Activated T-cell treated with anti-CD3 and anti-CD28 coated beads for 24 hours (primary cell): ENCODE results near the gene UNC80.

Source experiments
- DNase-seq: peaks from one replicate; pipeline ENCODE4 v3.0.0-alpha.2; 2020; ENCODE audit warnings: low read depth

Gene UNC80

DNA sequence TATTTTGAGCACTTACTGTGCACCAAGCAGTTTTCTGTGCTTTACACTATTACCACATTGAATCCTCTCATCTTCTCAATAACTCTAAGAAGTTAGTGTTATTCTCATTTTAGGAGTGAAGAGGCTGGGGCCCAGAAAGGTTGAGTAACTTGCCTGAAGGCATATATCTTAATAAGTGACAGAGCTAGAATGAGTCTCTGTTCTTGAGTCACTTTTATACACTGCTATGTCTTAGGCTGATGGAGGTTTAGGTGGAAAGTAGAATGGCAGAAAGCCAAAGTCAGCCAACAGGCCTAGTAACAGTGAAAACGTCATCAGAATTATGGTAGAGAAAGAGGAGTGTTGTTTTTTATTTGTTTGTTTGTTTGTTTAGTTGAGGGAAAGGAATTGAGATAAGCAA, 202.9 kb downstream of the UNC80 start:
- DNase-seq, result no peak

GRCh38 chr2:209976698-209977385, 205.2 kb downstream of the UNC80 start:
- no peak for DNase-seq

DNA sequence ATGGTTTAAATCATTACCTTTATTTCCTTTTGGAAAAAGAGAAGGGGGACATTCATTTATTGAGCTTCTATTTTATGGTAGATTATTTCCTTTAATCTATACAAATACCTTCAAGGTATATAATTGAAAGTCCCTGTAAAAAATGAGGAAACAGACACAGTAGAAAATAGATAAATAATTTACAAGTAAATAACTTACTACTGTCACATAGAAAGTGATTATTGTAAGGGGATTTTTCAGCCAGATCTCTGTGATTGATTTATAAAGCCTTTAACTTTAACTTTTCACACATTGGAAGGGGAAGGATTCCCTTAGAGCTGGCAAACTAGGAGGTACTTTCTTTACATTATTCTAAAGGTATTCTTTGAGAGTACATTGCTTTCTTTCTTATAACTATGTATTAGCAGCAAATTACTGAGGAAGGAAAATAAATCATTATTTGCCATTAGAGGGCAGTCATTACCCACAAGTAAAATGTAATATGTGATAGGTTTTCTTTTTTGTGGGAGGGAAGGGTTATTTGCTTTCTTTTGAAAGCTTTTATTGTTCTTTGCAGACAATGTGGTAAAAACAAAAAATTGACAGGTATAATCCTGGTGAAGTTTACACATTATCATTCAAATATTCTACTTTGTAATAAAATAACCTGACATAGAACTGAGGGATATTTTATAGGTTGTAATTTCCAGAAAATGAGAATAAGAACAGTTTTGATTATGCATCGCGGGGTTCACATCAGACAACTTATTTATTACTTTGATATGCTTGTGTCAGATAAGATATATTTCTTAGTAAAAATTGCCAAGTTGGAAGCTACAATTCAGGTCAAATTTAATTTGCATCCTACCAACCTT, 206.0 kb downstream of the UNC80 start:
- DNase-seq, result no peak

DNA sequence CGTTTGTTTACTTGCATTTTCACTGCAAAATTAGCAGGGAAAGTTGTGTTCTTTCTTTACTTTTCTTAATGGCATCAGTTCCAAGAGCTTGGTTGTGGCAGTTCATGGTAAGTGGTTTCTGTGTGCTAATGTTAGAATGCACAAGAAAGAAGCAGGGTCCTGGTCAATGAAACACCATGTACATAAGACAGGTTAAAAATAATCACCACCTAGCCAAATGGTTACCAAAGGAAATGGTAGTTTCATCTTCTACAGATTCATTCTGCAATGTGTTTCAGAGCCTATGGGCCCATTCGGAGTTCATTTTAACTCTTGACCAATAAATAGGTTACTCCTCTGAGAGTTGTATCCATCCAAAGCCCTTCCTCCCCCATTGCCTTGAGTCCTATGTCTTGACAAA, 212.7 kb downstream of the UNC80 start:
- no peak for DNase-seq

- DNase-seq, result no peak
Observed at GRCh38 chr2:209985874-209986273, 214.2 kb downstream of the UNC80 start.

GRCh38 chr2:209986415-209986814, 214.8 kb downstream of the UNC80 start:
- DNase-seq, result no peak

DNA sequence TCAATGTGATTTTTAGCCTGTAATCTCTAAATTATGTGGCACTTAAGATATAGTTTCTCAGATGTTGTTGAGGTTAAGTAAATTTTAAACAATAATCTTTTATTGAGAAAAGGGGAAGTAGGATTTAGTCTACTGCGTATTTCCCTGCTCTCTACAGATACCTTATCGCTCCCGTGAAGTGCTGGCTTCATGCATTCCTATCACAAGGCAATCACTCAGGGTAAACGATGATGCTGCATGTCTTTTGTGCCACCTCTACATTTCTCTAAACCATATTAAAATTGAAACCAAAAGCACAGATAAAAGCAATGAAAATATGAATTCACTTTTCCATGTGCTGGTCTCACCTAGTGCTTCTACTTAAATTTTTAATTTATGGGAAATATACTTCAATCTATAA, 216.4 kb downstream of the UNC80 start:
- DNase-seq, result no peak

DNA sequence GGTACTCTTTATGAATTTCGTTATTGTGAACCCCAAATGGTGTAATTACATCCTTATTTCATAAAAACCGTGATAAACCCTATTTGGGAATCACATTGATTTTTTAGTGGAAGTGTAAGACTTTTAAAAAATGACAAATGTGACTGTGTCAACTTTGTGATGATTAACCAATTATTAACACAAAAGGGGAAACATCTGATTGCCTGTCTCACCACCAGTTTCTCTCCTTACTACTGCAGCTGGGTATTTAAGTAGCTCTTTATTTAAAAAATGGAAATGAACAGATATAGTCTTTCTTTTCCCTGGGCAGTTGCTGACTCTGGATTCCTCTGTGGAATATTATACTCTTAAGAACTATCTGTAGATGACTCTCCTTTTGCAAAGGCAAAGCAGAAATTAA, 219.2 kb downstream of the UNC80 start:
- no peak for DNase-seq

DNA sequence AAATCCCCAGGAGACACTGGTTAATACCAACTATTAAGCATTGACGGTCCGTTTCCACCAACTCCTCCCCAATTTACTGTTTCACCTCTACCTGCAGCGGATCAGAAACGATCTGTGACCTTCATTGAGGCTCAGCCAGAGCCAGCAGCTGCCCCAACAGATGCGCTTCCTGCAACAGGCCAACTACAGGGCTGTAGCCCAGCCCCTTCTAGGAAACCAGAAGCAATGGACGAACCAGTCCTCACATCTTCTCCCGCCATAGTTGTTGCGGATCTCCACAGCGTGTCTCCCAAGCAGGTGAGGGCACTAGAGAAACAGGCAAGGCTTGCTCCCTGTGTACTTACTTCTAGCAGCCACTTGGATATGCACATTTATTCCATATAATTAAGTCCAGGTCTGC, 222.3 kb downstream of the UNC80 start:
- no peak for DNase-seq

- no peak for DNase-seq
Observed at GRCh38 chr2:209998596-209998995, 227.0 kb downstream of the UNC80 start.

DNA sequence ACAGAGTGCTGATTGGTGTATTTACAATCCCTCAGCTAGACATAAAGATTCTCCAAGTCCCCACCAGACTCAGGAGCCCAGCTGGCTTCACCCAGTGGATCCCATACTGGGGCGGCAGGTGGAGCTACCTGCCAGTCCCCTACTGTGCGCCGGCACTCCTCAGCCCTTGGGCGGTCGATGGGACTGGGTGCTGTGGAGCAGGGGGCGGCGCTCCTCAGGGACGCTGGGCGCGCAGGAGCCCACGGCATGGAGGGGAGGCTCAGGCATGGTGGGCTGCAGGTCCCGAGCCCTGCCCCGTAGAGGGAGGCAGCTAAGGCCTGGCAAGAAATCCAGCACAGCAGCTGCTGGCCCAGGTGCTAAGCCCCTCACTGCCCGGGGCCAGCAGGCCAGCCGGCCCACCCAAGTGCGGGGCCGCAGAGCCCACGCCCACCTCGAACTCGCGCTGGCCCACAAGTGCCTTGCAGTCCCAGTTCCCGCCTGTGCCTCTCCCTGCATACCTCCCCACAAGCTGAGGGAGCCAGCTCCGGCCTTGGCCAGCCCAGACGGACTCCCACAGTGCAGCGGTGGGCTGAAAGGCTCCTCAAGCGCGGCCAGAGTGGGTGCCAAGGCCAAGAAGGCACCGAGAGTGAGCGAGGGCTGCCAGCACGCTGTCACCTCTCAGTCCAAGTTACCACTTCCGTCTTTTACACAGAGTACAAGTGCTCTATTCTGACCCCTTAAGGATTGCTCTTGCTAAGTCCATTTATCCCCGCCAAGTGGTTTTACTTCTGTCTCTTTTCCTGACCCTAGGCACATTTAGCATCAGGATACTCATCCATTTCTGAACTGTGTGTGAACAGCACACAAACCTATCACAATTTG, 229.1 kb downstream of the UNC80 start:
- DNase-seq, result no peak

GRCh38 chr2:210002158-210003157, 230.8 kb downstream of the UNC80 start, which contains the start of gene RPE:
RPE (plus strand) TSS chr2:210002638; CDS start chr2:210002662, 24 bp downstream.
- DNase-seq, result peak; percentile 98

GRCh38 chr2:210003359-210003758, 231.7 kb downstream of the UNC80 start:
- no peak for DNase-seq

DNA sequence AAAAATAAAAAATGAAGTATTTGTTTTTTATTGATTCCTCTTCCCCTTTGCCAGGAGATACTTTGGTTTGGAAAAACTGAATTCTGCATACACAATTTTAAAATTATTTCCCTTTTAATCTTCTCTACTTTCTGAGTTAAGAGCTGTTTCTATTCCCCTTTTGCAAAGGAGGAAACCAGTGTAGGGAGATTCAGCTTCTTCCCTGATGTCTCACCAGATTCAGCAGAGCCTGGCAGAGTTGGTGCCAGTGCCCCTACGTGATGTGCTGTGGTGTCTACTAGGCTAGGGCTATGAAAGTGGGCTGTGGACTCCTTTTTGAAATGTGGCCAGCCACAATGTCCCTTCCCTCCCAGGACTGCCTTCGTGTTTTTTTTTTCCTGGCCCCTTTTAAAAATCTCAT, 233.2 kb downstream of the UNC80 start:
- no peak for DNase-seq

- no peak for DNase-seq
Observed at GRCh38 chr2:210007895-210008294, 236.3 kb downstream of the UNC80 start.

DNA sequence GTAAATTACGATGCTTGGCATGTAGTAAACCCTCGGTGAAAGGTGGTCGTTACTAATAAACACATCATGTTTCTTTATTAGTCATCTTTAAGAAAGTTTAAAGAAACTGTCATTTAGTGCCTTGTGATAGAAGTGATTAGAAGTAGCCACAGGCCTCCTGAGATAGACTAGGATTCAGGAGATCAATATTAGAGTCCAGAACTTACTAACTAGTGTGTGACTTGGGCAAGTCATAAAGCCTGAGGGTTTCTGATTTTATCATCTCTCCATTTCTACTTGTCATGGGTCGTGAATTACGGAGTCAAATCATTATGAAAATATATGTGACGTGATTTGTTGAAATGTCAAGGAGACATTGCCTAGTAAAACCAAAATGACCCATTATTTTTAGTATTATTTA, 237.5 kb downstream of the UNC80 start:
- DNase-seq, result no peak

GRCh38 chr2:210009896-210010295, 238.3 kb downstream of the UNC80 start:
- no peak for DNase-seq

- no peak for DNase-seq
Observed at GRCh38 chr2:210020138-210020537, 248.5 kb downstream of the UNC80 start.

DNA sequence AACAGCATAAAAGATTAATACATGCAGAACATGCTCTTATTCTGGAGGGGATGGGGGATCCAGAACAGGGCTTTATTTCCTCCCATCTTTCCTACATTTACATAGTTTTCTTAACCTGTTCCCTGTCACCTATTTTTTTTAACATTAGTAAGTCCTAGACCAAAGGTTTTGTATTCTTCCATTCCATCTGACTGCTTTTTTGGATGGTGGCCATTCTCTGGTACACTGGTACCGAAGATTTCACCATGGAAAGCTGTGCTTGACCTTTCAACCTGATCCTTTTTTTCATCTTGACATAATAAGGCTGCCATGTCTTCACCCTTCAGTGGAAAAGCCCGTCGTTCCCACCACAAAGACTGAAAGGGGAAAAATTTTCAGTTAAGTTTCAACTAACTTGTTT, 251.2 kb downstream of the UNC80 start:
- no peak for DNase-seq

- DNase-seq, result no peak
Observed at GRCh38 chr2:210027608-210028007, 256.0 kb downstream of the UNC80 start.

GRCh38 chr2:210028178-210028577, 256.5 kb downstream of the UNC80 start:
- DNase-seq, result no peak
